GM21825 (cell line): ENCODE results near the gene MED27.

ENCODE experiments used
- ATAC-seq: cut with Tn5 transposase; IDR thresholded peaks from one replicate; pipeline ENCODE4 v1.9.1; 2021; ENCODE audit warnings: mild to moderate bottlenecking, moderate library complexity; ENCODE audit not compliant: unreplicated experiment

Gene MED27

DNA sequence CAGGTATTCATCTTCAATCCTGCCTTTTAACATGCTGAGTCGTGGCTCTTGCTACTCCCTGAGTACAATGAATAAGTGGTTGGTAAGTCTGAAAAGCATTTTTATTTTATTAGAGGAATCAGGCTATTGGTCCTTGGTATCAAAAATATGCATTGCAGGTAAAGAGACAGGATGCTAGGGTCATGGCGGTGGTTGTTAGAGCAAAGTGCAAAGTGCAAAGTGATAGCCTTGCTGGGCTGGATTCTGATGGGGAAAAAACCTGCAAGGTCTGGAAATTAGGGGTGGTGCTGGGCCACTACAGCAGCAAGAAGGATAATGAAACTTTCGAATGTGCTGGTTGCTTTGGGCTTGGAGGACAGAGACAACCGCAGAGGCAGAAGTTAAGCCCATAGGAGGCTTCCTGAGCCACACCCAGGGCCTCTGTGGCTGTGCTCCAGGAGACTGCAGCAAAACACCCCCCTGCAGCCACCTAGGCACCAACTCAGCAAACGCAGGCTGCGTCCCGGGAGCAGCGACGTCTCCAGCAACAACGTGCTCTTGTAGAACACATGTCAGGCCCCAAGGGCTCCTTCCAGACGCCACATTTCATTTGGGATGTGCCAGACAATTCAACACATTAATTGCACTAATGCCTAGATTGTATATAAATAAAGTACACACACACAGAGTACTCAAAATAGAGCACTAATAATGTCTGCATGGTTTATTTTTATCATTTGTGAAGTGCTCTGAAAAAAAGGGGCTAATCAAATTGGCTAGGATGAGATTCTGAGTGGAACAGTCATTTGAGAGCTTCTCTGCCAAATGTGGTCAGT, 190.0 kb downstream of the MED27 start:
- no peak for ATAC-seq

DNA sequence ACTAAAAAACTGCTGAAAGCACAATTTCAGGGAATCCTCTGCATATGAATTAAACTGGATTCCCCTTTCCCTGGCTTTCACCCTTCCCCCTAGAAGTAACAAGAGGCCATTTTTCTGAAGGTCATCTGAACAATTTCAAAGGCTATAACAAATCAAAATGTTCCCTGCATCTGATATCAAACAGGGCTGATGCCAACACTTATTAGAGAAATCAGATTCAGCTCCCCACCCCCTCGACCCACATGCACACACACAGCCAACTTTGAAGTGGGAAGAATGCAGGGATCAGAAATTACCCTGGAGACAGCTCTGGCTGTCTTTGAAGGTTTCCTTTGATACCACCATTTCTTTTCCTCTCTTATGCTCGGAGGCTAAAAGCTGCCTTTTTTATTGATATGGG, 190.7 kb downstream of the MED27 start:
- ATAC-seq, result no peak

DNA sequence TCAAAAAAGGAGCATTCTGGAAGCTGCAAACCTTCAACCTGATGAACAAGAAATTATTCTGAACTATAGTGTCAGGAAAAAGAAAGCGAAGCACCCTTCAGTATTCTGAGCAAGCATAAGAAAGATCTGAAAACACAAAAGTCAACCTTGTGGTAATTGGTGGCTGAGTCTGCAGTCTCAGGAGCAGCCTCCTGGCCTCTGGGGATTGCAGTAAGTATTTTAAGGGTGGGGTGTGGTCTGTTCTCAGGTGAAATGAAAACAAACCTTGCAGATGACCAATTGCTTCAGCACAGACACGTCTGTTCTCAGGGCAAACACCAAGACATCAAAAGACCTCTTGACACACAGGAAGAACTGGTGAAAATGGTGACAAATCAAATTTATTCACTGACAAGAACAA, 192.0 kb downstream of the MED27 start:
- ATAC-seq, result no peak

DNA sequence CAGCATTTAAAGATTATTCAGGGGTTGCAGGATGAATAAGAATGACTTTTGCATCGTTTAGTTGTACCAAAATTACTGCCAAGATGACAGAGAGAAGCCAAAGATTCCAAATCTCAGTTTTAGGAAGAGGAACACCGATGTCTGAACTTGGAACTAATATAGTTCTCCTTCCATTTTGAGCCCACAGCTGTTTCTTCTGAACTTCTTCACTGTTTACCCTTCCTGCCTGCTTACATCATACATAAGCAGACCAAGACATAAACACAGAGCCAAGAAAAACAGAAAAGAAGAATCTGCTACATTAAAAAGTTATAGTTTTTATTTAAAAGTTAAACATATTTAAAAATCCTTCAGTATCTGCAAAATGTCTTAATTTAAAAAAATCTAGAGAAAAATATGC, 192.8 kb downstream of the MED27 start:
- ATAC-seq, result no peak

DNA sequence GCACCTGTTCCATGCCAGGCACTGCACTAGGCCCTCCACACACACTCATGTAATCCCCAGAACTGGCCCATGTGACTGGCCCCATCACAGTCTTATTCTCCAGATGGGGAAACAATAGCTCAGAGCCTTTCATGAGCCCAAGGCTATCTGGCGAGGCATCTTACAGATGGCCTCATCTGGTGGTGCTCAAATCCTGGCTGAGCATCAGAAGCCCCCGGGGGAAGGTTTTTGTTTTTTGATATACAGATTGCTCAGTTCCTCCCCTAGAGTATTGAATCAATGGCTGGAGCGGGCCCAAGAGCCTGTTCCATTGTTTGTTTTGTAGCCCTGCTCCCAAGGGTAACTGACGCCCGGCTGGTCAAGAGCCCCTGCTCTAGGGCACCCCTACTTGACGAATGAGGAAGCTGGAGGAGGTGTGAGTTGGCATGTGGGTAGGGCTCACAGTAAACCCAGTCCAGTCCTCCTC, 194.5 kb downstream of the MED27 start:
- no peak for ATAC-seq

DNA sequence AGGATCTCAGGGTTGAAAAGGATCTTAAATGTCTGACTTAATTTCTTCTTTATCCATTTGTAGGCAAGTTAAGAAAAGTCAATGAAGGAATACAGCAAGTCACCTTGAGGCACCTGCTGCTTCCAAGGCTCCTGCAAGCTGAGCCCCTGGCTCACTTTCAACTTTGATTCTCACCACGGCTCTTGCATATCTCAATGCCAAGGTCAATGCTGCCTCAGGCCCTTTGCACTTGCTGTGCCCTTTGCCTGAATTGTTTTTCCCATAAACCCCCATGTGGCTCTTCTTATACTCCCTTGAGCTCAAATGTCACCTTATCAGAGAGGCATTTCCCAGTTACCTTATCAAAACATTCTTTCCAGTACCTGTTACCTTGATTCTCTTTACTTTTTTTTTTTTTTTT, 195.4 kb downstream of the MED27 start:
- ATAC-seq, result no peak

DNA sequence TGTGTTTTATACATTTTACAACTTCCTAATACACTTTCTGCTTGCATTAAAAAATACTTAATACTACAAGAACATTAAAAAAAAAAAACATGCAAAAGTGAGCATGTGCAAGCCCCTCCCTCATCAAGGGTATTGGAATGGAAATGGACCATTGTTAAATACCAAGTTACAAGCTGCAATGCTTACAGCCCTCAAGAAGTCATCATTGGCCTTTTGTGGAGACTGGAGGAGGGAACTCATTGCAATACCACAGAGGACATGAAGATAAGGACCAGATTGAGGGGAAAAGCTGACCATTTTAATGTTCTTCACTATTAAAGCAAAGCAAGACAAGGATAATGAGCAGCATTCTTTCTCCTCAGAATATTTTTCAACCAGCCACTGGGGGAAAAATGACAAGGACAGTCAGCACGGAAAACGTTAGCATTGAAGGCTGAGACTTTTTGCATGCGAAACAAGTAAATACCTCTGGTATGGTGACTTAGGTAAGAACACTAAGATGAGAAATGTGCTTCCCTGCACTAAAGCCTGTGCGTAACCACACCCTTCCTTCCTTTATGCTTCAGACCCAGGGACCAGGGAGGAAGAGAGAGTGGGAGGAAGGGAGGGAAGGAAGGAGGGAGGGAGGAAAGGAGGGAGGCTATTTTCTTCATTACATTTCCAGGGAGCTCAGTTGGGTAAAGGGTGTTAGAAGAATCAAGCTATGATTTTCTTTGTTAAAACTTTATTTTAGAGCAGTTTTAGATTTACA, 198.7 kb downstream of the MED27 start:
- ATAC-seq, result no peak

DNA sequence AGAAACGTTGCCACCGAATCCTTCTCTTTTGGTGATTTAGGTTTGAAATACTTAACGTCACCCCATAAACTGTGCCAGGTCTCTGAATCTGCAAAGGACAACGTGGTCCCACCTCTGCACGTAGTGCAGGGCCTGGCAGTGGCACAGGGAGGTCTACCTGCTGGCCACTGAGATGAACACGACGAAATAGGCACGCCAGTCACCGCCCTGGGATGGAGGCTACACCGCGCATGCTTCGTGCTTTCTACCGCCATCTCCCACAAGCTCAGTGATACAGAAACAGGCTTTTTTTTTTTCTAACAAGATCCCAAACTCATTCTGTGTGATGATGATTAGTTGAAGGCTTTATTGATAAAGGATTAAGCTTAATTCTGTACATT, 199.8 kb downstream of the MED27 start:
- no peak for ATAC-seq

DNA sequence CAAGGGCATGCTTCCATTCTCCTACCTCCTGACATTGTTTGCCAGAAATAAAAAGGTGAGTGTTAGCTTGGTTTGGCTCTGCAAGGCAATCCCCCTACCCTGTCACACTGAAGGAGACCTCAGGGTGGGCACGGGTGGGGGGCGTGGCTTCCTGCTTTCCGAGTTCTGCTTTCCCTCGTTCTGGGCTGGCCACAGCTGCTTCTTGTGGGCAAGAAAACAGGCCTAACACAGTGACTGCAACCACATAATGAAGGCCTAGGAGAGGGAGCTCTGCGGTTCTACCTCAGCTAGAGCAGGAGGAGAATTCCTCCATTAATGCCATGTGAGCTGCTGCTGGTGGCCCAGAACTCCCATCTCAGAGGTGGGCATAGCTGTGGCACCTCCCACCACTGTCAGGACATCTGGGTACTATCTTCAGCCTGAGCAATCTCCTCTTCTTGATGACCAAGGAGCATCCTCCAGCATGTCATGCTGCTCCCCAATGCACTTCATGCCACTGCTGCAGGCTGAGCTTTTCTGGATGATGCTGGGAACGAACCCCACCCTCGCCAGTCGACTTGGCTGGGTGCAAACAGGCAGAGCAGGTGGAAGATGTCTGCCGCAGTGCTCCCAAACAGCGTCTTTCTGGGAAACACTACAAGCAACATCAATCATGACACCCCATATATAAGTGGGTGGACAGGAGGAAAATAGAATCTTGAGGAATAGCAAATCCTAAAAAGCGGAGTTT, 200.3 kb downstream of the MED27 start:
- no peak for ATAC-seq

DNA sequence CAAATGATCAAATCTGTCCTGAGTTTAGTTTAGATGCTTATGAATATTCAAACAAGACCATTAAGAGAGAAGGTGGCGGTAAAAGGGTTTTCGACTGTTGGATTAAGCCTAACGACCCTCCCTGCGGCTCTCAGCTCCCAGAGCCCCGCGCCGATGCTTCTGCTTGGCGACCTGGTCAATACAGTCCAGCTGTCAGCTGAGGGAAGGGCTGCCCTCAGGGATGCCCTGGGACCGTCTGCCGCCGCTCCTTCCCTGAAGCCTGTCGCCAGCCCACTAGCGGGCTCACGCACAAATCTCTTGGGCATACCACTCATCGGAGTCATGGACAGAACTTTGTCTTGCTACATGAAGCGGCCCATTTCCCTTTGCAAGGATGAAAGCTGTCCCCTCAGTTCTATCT, 203.2 kb downstream of the MED27 start:
- no peak for ATAC-seq

DNA sequence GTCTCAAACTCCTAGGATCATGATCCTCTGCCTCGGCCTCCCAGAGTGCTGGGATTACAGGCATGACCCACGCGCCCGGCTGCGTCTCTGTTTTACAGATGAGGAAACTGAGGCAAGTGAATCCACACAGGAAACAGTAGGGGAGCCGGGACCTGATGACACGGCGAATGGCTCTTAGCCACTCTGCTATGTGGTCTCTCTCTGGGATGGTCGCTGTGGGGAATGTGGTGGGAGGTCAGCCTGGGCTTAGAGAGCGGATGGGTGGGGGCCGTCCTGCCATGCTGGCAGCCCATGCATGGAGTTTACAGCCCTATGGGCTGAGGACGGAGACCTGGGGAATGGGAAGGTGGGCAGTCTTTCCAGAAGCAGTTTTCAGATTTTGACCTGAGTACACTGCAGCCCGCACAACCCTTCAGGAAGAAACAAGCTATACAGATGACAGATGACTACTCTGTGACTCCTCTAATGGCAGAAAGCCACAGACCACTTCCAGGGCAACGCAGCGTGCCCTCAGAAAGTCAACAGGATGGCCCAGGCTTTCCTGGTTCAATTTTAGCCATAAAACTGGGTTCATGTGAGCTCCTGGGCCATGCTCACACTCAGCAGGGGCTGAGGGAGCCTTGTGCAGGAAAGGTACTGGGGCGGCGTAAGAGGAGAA, 203.7 kb downstream of the MED27 start:
- ATAC-seq, result no peak

DNA sequence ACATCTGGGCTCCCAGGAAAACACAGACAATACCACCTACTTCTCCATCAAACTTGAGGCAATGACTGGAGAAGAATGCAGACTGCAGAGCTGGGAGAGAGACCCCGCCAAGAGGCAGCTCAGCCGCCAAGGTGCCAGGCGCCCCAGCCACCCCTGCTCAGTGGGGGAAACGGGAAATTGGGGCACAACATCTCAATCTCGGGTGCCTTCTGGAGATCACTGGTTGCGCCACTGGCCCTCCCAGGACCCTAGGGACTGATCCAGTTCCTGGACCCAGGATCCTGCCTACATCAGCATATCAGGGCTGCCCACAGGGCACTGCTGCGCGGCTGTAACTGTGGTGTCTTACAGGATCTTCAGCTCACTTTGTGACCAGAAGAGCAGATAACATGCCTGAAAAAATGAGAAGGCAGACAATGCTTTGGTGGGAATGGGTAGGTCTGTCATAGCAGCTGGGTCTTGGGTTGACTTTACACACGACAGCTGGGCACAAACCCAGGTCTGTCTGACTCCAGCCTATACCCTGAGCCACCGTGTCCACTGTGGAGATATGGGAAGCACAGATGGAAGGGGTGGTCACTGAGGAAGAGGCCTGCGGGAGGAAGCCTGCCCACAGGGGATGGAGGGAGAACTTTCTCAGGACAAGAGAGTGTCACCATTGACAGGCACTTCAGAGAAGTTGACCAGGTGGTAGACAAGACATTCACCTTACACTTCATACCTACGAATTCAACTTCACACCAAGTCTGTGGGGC, 204.6 kb downstream of the MED27 start:
- no peak for ATAC-seq

DNA sequence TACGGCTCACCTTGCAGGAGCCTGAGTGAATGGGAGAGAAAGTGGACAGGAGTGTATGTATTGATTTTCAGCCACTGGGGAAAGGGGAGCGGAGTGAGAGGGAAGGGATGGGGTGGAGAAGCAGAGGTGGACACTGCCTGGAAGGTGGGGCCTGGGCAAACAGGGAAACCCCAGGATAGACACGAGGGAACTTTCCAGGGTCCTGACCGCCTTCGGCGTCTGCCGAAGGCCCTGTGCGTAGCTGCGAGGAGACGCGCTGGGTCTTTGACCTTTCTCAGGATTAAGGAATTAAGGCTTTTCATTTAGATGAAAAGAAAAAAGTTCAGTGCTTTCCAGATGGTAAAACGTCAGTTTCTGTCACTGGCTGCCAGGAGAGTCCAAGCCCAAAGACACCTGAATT, 205.2 kb downstream of the MED27 start:
- ATAC-seq, result no peak

DNA sequence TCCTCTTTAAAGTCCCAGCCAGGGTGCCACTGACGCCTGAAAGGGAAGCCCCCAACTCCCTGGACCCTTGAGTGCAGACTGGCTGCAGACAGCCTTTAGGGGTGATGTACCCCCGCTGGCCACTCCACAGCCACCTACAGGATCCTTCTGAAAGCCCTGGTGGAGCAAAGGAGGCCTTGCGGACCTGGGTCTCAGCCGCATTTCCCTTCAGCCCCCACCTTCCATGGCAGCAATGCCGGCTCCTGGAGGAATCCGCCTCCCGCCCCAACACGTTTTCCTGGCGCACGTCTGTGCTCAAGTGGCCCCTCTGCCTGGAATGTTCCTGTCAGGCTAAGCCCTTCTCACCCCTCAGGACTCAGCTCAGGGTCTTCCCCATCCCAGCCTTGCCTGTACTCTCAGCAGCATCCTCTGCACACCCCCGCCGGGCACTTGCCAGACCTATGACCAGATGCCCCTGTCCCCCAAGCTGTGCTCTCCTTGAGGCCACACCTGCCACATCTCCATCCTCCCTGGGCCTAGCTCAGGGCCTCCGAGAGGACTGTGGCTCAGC, 205.7 kb downstream of the MED27 start:
- ATAC-seq, result no peak

DNA sequence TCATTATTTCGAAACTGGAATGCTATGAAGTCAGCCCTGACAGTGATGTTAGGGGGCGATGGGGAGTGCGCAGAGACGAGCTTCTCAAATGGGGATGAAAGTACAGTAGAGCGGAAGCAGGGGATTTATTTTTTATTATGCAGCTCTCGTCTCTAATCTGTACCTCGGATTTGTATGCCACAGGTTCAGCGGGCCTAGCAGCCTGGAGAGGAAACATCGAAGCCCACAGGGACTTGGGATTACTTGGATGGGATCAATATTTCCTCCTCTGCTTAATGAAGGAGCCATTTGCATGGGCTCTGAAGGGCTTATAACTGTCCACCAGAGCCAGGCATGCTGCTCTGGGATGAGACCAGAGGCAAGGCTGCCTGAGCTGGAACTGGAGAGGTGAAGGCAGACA, 206.3 kb downstream of the MED27 start:
- no peak for ATAC-seq

DNA sequence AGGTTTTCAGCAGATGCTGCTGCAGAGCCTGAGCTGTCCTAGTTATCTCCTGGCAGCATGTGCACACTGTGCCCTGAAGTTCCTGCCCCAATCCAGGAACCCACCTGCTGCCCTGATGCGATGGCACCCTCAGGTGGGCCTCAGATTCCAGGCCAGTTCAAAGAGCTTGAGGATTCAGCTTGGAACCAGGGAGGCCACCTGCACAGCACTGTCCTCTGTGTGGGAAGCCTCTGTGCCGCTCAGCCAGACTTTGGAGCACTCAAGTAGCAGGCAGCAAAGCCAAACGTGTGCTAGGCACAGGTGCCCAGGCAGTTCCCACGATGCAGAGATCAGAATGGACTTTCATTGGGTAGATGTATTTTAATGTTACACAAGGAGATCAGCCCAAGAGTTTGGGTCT, 207.0 kb downstream of the MED27 start:
- ATAC-seq, result no peak

DNA sequence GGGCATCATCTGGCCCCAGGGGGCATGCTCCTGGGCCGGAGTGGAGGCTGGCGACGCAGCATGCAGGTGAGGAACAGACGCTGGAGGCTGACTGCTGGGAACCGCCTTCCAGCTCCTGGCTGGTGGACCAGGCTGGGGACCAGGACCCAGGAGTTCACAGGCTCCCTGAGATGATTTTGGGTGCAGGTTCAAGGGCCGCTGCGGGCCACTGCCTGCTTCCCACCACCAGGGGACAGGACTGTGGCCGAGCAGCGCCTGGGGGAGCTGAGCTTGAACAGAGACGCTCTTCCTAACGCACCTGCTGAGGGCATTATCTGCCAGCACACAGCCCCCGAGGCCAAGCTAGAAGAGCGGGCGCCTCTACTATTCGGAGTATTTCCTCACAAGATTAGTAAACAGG, 207.7 kb downstream of the MED27 start:
- ATAC-seq, result no peak

DNA sequence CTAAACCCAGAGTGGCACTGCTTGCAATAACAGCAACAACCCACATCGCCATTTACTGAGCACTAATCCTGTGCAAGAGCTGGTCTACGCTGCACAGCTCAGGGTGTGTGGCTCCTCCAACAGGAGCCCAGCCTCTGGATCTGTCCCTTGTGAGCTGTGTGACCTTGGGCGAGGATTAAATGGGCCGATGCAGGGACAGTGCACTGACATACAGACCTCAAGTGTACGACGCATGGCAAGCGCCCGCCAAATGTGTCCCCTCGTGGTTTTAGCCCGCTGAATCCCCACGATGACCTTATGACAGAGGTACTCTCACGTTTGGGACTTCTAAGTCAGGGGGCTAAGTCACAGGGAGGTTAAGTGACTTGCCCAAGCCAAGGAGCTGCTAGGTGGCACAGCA, 209.5 kb downstream of the MED27 start:
- ATAC-seq, result no peak

DNA sequence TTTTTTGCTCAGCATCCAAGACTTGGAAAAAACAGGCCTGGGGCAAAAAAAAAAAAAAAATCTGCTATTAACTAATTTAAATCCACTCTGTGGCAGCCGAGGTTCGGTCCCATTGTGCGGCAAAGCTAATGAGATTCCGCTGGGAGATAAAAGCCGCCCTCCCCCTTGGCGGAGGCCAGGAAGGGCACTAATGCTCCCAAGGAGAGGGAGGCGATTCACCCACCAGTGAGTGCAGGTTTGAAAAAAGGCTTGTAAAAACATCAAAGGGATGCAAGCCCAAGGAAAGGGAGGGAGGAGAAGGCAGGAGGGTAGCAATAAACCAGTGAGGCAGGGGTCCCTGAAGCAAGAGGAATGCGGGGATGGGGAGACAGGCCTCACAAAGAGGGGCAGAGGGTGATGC, 210.3 kb downstream of the MED27 start:
- no peak for ATAC-seq

DNA sequence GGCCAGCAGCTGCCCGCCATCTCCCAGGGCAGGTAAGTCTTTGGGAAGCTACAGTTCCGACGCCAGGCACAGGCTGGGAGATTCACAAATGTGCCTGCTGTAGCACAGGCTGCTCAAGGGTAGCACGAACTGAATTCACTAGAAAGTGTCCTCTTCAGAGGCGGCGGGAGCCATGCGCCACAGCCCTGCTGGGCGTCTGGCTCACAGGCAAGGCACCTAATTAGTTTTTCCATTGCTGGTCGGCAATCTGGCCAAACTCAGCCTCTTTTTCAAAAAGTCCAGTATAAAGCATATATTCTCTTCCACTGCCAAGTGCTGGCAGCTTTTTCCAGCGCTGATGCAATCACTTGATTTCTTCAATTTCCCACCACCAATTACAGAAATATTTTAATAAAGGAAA, 210.9 kb downstream of the MED27 start:
- no peak for ATAC-seq
